ENCODE measurements around the gene CNTN6.

CNTN6 gene

DNA sequence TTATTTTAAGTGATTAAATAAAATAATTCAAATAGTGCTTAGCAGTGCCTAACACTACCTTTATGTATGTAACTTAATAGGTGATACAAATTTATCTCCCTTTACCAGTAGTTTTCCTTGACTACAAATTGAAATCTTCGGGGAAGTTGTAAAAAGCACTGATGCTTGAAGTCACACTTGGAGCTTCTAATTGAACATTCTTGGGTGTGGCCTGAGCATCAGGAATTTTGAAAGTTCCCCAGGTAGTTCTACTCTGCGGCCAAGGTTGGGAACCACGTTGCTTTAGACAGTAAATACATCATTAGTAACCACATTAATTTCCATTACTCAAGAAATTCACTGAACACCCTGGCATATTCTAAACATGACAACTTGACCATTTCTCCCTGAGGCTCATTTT lies 351.4 kb downstream of the CNTN6 start:
- DNase-seq = no peak

DNA sequence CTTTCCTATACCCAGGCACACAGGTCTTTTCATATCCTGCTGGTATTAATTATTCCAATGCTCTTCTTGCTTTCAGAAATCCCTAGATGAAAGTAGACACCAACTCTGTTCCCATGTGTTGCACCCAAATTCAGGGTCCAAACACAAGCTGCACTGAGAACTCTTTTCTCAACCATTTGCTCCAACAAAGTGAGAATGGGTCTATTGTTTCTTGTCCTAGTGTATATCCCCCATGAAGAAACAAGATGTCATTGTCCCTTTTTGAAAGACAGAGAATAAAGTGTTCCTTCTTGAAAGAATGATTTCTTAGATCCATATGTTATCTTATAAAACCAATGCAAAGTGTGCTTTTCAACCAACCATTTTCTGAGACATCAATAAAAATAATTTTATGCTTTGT lies 353.7 kb downstream of the CNTN6 start:
- DNase-seq = no peak

DNA sequence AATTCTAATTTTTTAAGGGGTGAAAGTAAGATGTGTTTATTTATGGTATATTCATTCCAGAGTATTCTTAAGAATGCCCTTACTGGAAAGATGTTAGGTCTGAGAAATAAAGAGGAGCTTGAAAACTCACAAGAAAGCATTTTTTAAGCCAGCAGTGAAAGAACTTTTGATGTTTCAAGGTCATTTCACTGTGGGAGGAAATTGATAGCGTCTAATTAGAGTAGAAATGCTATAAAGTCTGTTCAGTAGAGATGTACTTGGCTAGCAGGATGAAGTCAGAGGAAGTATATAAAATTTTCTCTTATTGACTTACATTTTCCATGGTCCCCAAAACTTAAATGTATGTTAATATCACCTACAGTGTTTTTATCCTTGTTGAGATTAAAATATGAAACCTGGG lies 354.6 kb downstream of the CNTN6 start:
- DNase-seq = no peak

DNA sequence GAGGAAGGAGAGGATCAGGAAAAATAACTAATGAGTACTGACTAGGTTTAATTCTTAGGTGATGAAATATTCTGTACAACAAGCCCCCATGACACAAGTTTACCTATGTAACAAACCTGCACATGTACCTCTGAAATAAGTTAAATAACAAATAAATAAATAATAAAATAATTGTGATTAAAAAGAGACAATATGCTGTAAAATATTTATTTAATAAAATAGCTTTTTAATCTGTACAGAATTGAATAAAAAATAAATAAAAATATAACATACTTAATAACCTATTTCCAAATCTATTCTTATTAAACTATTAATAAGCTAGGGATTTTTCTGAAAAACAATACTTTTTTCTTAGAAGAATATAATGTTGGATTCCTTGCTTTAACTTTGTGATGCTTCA lies 355.6 kb downstream of the CNTN6 start:
- no peak for DNase-seq

Data from 8988T (cell line).